ENCODE results near the gene ZNF385B.
"Not testable (repeated sequence)": the region's sequence is repeated elsewhere in the genome, so short reads cannot be mapped to it uniquely, and the experiment has no call there.

The ZNF385B gene

DNA sequence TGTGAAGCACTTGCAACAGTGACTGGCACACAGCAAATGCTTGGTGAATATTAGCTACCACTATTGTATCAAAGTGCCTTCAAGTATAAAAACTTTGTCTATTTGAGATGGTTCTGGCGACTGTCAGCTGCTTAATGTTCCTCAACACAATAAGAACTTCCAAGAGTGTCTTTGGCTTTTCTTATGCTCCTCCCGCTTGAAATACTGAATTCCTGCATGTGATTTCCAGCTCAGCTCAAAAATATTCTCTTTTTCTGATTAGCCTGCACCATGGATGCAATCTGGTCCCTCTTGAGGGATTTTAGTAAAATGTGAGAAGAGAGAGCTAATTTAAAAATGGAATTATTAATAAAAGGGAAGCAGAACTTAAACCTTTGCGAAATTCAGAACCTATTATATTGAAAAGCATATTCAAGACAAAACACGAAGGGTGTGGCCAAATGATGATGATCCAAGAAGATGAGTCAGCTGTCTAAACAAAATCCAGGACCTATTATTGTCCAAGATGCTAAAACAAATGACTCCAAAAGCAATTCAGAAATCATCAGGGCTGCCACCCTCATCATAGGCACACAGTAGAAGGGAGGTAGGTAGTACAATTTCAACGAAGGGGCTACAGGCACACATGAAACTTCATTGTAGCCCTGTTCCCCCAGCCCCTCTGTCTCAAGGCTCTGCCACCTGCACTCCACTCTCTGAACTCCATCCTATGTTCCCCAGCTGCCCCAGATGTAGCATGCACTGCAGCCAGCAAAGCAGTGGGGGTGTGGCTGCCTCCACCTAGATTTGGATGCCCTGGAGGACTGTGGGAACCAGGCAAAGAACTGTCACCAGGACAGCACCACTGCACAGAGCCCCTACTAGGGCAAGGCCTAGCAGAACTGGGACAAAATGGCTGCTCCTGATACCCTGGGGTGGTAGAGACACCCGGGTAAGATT is 190.1 kb downstream of the ZNF385B start:
- no peak for DNase-seq

DNA sequence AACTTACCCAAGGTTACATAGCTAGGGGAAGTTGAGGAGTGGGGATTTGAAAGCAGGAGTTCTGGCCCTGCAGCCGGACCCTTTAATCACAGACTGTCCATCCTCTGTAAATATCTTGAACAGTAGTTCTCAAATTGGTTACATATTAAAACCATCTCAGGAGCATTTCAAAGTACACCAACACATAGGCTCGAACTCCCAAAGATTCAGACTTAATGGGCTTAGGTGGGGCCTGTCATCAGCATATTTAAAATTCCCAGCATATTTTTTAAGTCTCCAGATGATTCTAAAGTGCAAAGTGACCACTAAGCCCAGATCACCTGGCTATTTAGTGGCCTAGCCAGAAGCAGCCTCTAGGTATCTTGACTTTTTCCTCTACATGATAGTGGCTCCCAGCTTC is 192.2 kb downstream of the ZNF385B start:
- DNase-seq = no peak

DNA sequence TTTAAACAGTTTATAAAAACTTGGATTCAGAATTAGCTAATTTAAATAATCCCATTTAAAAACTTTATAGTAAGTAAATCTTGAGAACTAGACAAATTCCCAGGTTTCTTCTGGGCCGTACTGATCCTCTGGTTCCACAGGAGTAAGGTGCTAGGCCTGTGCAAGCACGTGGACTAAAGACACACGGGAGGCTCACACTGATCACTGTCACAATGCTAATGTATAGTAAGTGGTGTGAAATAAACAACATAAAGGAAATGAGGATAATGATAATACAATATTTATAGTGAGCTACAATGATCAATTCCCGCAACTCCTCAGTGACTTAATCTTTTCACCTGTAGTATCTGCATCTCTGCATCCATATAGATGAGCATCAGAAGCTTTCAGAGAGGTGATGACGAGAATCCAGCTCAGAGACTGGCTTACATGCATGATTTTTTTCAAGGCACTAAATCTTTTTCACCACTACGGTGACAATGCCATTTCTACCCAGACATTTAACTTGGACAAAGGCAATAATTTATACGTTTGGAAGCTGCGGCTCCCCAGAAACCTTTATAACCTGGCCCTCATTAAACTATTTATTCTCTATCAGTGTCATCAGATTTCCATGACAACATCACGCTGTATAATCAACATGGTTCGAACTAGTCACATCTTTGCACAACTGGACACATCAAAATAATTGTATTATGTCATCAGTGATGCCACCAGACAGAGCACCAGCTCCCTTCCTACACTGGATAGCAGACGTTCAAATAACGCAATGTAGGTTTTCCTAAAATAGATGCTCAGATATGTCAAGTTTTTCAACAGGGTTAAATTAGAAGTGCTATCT is 196.2 kb downstream of the ZNF385B start:
- DNase-seq = no peak

DNA sequence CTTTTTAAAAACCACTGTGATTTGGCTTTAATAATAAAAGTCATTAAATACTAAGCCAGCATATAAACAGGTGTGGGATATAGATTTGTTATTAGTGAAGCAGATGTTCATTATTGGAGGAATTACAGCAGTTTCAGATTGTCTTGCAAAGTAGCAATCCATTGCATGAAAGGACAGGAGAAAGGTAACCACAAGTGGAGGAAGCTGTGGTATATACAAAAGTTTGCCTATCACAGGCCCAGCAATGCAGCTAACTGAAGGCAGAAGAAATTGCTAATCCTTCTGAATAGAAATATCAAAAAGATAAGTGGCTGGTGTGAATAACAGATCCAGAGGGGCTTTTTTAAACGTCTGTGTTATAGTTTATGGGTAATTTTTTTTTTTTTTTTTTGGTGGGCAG is 199.4 kb downstream of the ZNF385B start:
- no peak for DNase-seq

DNA sequence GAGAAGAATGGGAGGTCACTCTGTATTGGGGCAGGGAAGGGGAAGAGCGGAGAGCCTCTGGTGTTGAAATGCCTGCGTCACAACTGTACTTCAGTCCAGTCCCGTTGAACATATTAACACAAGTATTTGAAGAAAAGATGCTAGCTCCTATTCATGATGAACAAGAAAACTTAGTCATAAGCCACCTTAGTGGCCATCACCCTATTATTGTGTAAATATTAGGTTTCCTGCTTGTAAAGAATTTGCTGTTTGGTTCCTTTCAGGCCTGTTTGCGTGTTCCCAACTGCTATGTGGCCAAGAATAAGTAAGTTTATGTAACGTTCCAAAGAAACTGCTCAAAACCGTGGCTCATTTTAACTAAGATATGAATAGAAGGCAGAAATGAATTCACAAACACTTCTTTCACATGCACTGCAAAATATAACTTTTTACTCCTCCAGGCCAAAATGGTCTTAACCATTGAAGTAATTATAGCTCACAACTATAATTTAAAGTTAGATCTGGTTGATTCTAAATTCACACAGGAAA is 204.3 kb downstream of the ZNF385B start:
- no peak for DNase-seq

DNA sequence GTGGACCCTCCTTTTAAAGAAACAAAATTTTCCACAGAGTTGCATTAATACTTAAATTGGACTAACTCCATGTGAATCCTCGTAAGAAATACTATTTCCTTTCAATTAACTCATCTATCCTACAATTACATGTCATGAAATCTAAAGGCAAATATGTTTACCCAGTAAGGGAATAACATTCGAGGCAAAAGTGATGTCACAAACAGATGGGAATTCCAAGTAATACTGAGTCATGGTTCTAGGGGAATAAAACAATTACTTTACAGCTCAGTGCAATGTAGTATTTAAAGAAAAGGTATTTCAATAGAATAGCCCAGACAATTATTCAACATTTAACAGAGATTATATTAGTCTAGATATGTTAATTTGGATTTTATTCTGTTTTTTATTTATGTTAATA is 205.8 kb downstream of the ZNF385B start:
- no peak for DNase-seq

DNA sequence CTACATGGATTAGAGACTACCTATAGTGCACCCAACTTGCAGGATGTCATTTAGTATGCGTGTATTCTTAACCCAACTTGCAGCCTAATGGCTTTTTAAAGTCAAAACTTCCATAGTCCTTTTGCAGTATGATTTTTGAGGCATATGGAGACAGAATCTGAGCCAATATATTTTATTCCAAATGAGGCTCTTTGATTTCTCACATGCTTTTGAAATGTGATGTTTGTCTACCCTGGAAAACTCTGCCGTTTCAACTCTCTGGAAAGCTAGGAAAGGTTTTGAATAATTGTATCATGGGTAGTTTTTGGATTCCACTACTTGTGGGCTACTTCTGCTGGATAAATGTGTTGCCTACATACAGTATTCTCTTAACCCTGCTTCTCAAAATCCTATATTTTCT is 206.6 kb downstream of the ZNF385B start:
- no peak for DNase-seq

DNA sequence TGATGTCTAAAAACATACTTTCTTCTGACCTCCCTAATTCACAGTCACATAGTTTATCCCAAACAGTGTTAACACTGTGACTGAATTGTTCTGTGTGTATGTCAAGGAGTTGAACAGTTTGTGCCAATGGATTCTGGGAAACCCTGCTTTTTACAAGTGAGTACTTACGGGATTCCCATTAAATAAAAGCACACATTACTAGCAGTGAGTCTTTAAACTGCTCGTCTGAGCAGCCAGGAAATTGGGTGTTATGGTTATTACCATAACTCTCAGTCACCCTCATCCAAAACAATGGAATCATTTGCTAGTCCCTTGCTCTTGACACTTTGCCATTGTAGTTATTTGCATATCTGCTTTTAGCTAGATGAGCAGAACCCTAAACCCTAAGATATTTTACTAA is 209.1 kb downstream of the ZNF385B start:
- no peak for DNase-seq

DNA sequence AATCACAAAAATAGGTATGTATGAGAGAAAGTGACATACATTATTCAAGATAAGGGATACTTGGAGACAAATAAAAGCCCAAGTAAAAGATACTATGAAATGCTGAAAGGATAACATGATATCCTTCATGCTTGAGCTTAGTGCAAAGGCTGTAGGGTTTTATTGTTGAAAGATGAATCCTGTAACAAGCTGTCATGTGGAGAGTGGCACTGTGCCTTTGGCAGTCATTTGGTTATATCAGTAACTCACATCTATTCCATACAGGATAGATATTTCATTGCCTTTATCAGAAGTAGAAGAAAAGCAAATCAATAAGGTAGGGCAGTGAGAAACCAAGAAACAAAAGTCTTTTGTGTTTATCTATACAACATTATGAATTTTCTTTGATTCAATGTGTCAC is 211.0 kb downstream of the ZNF385B start:
- no peak for DNase-seq

DNA sequence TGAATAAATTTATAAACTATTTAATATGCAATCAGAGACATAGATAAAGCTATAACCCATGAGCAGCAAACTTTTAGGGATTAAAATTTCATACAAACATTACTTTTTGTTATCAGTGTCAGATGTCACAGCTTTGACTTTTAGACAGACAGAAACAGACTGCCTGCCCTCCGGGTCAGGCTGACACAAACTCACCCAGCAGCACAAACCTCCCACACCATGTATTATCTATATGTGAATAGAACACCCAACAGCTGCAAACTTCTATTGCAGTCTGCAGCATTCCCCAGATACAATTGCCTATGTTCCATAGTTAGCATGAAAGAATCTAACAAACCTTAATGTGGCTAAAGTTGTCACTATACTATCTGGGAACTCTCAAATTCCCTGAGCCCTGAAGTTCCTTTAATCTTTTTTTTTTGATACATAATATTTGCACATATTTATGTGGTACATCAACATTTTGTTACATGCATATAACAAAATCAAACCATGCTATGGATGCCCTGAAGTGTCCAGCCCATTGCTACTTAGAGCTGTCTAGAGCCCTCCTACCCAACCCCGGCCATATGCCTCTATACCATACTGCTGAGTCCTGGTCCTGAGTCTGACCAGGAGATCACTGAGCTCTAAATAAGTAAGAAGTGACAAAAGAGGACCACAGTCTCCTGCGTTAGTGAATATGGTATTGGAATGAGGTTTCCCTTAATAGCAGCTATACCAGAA is 214.4 kb downstream of the ZNF385B start:
- DNase-seq = no peak

DNA sequence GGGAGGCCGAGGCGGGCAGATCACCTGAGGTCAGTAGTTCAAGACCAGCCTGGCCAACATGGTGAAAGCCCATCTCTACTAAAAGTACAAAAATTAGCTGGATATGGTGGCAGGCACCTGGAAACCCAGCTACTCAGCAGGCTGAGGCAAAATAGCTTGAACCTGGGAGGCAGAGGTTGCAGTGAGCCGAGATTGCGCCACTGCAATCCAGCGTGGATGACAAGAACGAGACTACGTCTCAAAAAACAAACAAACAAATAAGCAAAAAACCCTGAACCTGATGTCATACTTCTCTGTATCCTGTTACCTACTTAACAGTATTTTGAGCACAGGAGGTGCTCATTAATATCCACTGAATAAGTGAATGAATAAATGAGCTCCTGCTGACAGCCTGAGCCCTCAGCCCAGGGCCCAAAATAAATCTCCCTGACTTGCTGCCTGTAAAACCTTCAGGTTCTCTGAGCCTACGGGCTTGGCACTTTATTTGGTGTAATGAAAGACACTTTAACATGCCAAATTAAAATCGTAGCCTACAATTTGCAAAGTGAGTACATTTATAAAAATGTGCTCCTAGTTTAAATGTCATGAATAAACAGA is 215.1 kb downstream of the ZNF385B start:
- DNase-seq = no peak

DNA sequence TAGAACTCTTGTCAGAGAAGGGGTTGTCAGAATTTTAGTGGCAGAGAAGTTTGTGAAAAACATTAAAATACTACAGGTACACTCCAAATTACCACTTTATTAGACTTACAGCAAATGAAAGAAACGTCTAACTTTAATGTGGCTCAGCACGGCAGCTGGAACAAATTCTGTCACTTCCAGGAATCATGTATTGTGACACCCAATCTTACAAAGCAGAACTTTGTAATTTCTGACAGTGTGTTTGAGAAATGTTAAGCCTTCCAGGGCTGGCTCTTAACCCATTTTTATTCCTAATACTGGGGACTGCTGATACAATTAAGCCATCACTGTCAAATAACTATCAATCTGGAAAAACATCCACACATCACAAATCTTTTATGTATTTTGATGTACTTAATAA is 216.4 kb downstream of the ZNF385B start:
- no peak for DNase-seq

DNA sequence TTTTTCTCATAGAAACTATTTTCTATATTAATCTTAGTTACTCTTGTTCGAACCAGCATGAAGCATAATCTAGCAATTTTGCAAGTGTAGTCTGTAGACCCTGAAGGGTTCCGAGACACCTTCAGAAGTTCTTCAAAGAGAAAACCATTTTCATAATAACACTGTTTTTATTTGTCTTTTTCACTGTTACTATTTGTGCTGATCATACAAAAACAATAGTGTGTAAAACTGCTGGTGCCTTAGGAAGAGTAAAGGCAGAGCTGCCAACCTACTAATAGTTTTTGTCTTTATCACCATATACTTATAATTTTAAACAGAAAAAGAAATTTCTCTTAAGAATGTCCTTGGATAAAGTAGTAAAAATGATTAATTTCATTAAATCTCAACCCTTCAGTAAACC is 218.9 kb downstream of the ZNF385B start:
- no peak for DNase-seq

DNA sequence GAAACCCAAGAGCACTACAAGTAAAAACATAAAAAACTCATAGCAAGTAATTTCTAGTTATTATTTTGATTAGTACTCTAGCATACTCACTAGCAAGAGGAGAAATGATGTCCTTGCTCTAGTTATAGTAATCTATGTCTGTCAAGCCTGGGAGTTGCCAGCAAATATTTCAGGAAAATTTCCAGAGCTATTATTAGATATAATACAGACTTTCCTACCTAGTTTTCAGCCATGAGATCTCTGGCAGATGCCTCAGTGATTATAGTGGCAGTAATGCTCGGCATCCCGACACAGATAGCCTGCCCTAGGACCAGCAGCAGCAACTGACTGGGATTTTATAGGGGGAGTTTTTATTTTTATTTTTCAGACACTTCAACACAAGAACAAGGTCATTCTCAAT is 224.4 kb downstream of the ZNF385B start:
- DNase-seq = no peak

DNA sequence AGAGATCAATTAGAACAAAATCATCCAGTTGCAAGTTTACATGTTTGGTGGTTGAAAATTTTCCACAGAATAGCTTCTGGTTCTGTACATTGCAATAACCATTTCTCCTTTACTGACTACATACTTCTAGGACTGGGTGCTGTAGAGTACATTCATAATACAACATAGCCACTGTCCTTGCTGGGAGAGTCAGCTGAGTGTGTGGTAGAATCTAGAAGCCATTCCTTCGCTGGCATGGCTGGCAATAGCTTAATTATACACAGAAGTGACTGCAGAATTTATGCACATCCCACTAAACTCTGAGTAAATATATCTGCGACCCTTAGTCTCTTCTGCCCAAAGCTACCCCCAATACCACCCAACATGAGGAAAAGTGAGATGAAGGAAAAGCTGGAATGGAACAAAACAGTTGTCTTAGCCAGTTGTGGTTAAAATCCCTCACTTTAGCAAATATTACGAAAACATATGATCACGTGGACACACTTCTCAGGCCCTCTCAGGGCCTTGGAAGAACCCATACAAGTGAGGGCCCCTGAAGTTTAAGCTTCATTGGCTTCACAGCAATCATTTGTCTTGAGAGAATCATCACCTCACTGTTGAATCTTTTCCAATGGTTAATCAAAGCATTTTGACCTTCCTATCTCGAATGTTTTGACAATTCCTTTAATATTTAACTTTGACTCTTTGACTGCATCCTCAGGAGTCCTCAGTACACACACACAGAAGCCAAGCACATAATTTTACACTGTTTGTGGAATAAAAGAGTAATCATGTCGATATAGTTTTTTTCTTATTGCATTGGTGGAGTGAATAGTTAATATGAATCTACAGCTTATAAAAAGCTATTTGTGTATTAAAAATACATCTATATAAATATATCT is 225.1 kb downstream of the ZNF385B start:
- DNase-seq = no peak

DNA sequence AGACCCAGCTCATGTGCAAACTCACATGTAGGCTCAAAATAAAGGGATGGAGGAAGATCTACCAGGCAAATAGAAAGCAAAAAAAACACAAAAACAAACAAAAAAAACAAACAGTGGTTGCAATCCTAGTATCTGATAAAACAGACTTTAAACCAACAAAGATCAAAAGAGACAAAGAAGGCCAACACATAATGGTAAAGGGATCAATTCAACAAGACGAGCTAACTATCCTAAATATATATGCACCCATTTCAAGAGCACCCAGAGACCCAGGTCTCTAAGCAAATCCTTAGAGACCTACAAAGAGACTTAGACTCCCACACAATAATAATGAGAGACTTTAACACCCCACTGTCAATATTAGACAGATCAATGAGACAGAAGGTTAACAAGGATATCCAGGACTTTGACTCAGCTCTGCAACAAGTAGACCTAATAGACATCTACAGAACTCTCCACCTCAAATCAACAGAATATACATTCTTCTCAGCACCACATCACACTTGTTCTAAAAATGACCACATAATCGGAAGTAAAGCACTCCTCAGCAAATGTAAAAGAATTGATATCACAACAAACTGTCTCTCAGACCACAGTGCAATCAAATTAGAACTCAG is 229.5 kb downstream of the ZNF385B start:
- DNase-seq = not testable (repeated sequence)

DNA sequence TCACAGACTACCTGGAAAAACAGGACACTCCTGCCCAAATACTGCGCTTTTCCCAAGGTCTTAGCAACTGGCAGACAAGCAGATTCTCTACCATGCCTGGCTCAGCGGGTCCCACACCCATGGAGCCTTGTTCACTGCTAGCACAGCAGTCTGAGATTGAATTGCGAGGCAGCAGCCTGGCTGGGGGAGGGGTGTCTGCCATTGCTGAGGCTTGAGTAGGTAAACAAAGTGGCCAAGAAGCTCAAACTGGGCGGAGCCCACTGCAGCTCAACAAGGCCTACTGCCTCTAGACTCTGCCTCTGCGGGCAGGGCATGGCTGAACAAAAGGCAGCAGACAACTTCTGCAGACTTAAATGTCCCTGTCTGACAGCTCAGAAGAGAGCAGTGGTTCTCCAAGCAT is 231.6 kb downstream of the ZNF385B start:
- DNase-seq = not testable (repeated sequence)

DNA sequence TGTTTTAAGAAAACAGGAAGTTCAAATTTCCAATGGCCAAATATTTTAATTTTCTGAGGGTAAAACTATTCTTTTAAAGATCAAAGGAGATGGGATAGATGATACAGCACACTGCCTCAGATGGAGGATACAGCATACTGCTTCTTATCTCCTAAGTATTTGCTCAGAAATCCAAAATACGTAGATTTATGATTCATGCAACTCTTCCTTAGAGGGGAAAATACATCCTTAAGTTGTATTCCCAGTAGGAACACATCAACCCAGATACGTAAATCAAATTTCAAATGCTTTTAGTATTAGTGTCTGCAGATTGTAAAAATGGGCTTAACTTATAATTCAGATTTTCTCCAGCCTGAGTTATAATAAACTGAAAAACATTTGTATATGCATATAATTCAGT is 235.2 kb downstream of the ZNF385B start:
- DNase-seq = no peak

DNA sequence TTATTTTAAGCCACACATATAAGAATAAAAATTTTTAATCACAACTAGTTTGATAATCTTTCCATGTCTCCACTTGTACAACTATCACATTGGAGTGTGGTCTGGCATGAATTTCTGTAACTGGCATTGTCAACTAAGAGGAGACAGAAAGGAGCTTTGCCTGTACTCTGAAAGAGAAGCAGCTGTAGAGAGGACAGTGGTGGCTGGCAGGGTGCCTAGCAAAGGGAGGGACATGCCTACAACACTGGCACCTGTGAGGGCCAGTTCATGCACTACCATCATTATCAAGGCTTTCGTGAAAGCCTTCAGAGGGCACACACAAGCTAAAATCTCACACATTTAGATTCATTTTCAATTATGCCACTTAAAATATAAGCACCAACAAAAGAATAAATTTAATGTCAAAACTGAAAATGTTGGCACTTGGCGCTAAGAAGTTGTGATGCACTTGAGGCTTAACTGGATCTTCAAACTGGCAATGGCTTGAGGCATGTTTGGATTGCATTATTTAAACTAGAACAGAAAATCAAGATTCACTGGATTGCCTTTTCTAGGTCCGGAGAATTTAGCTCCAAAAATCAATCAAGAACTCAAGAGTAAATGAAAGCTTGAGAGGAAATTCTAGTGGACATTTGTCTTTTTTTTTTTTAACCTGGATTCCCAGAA is 238.6 kb downstream of the ZNF385B start:
- DNase-seq = no peak

DNA sequence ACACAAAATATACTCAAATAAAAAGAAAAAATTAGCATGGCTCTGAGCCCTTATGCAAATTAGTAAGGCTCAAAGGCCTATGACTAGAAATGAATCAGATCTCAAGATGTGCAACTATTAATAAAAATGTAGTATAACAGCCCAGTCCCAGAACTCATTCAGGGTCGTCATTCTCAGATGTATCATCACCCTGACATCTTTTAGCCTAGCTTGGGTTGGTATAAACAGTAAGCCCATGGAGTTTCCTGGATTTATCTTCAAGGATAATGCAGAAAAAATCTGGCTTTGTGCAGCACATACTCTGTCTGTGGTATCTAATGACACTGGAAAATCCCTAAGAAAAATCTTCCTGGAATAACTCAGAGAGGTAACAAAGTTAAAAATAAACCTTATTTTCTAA is 239.3 kb downstream of the ZNF385B start:
- DNase-seq = no peak

Data from stimulated activated CD4-positive, alpha-beta T cell treated with anti-CD3 and anti-CD28 coated beads, Interleukin-4, amount 100 ng/mL, for 24 hours (primary cell).